HUES48 (cell line): ENCODE data around the gene NUDT5.

Experiments used
- H3K27ac ChIP-seq: one replicate; pipeline ENCODE4 v1.7.0; 2013; ENCODE audit warnings: low read depth, low read length, inconsistent platforms
- H3K27me3 ChIP-seq: 2 replicates; pipeline ENCODE4 v1.6.1; 2013; ENCODE audit warnings: mild to moderate bottlenecking, low read length; ENCODE audit not compliant: control insufficient read depth, insufficient read depth
- H3K36me3 ChIP-seq: 2 replicates; pipeline ENCODE4 v1.6.1; 2013; ENCODE audit warnings: low read length; ENCODE audit not compliant: control insufficient read depth, insufficient read depth
- H3K4me1 ChIP-seq: 2 replicates; pipeline ENCODE4 v1.6.1; 2013; ENCODE audit warnings: mild to moderate bottlenecking, low read length; ENCODE audit not compliant: control insufficient read depth, insufficient read depth
- H3K4me3 ChIP-seq: 2 replicates; pipeline ENCODE4 v1.5.1; 2013; ENCODE audit warnings: mild to moderate bottlenecking, low read depth, low read length
- H3K9ac ChIP-seq: 2 replicates; pipeline ENCODE4 v1.6.1; 2013; ENCODE audit warnings: mild to moderate bottlenecking, low read depth, low read length, moderate library complexity
- H3K9me3 ChIP-seq: 2 replicates; pipeline ENCODE4 v1.6.1; 2013; ENCODE audit warnings: low read length; ENCODE audit not compliant: control insufficient read depth, insufficient read depth

Gene NUDT5

GRCh38 chr10:12225444-12225843 lies 29.8 kb upstream of the NUDT5 start:
- no peak overlapping the region for H3K9ac ChIP-seq
- peaks cover 11% of the 10 kb centered on the region for H3K9me3 ChIP-seq
- no peaks in the 10 kb centered on the region for H3K4me1 ChIP-seq
- H3K27me3 ChIP-seq: no peaks in the 10 kb centered on the region
- no peak overlapping the region for H3K27ac ChIP-seq
- no peak overlapping the region for H3K4me3 ChIP-seq
- peaks cover 61% of the 10 kb centered on the region for H3K36me3 ChIP-seq

- Histone ChIP-seq H3K36me3 (peaks cover 76% of the 10 kb centered on the region), H3K27me3 (no peaks in the 10 kb centered on the region), H3K9ac (no peak overlapping the region), H3K9me3 (peaks cover 11% of the 10 kb centered on the region), H3K4me3 (no peak overlapping the region), H3K27ac (no peak overlapping the region), H3K4me1 (no peaks in the 10 kb centered on the region)
Observed at GRCh38 chr10:12221323-12222298, 25.9 kb upstream of the NUDT5 start.

- Histone ChIP-seq H3K4me3 (no peak overlapping the region), H3K9me3 (no peaks in the 10 kb centered on the region; the same call in 1 of the 2 replicates), H3K9ac (no peak overlapping the region), H3K4me1 (no peaks in the 10 kb centered on the region), H3K27me3 (no peaks in the 10 kb centered on the region), H3K27ac (no peak overlapping the region), H3K36me3 (peaks cover 80% of the 10 kb centered on the region)
Observed at GRCh38 chr10:12218991-12219390, 23.3 kb upstream of the NUDT5 start.

GRCh38 chr10:12214763-12215218 lies 19.1 kb upstream of the NUDT5 start:
- Histone ChIP-seq H3K27me3 (no peaks in the 10 kb centered on the region), H3K27ac (peak overlapping the region; percentile 35), H3K4me3 (no peak overlapping the region), H3K9ac (no peak overlapping the region), H3K4me1 (no peaks in the 10 kb centered on the region), H3K36me3 (peaks cover 89% of the 10 kb centered on the region), H3K9me3 (no peaks in the 10 kb centered on the region)

GRCh38 chr10:12214093-12214492 lies 18.4 kb upstream of the NUDT5 start:
- Histone ChIP-seq H3K9ac (no peak overlapping the region), H3K27ac (peak overlapping the region; percentile 35), H3K4me1 (no peaks in the 10 kb centered on the region), H3K36me3 (peaks cover 91% of the 10 kb centered on the region), H3K4me3 (no peak overlapping the region), H3K9me3 (no peaks in the 10 kb centered on the region), H3K27me3 (no peaks in the 10 kb centered on the region)

- Histone ChIP-seq H3K4me3 (no peak overlapping the region), H3K36me3 (peaks cover 91% of the 10 kb centered on the region), H3K27ac (no peak overlapping the region)
Observed at GRCh38 chr10:12213621-12214020, 17.9 kb upstream of the NUDT5 start.

GRCh38 chr10:12212454-12212853 lies 16.8 kb upstream of the NUDT5 start:
- peaks cover 91% of the 10 kb centered on the region for H3K36me3 ChIP-seq
- no peaks in the 10 kb centered on the region for H3K4me1 ChIP-seq
- no peaks in the 10 kb centered on the region for H3K27me3 ChIP-seq
- H3K27ac ChIP-seq: no peak overlapping the region
- H3K9me3 ChIP-seq: no peaks in the 10 kb centered on the region
- no peak overlapping the region for H3K4me3 ChIP-seq
- H3K9ac ChIP-seq: no peak overlapping the region

More at GRCh38 chr10:12213621-12214020, 17.9 kb upstream of the NUDT5 start:
- H3K4me1 ChIP-seq: no peaks in the 10 kb centered on the region
- no peaks in the 10 kb centered on the region for H3K9me3 ChIP-seq
- H3K27me3 ChIP-seq: no peaks in the 10 kb centered on the region
- no peak overlapping the region for H3K9ac ChIP-seq

- H3K36me3 ChIP-seq: peaks cover 91% of the 10 kb centered on the region
- no peaks in the 10 kb centered on the region for H3K27me3 ChIP-seq
- H3K4me1 ChIP-seq: no peaks in the 10 kb centered on the region
- H3K27ac ChIP-seq: no peak overlapping the region
- H3K9ac ChIP-seq: no peak overlapping the region
- no peak overlapping the region for H3K4me3 ChIP-seq
- H3K9me3 ChIP-seq: no peaks in the 10 kb centered on the region
Observed at GRCh38 chr10:12208460-12208859, 12.8 kb upstream of the NUDT5 start.

- Histone ChIP-seq H3K9ac (no peak overlapping the region), H3K36me3 (peaks cover 91% of the 10 kb centered on the region), H3K27ac (no peak overlapping the region), H3K27me3 (no peaks in the 10 kb centered on the region), H3K4me1 (no peaks in the 10 kb centered on the region), H3K9me3 (no peaks in the 10 kb centered on the region), H3K4me3 (no peak overlapping the region)
Observed at GRCh38 chr10:12207114-12207513, 11.4 kb upstream of the NUDT5 start.

- H3K4me1 ChIP-seq: no peaks in the 10 kb centered on the region
- H3K9me3 ChIP-seq: no peaks in the 10 kb centered on the region
- no peaks in the 10 kb centered on the region for H3K27me3 ChIP-seq
- H3K9ac ChIP-seq: no peak overlapping the region
- no peak overlapping the region for H3K4me3 ChIP-seq
- no peak overlapping the region for H3K27ac ChIP-seq
- H3K36me3 ChIP-seq: peaks cover 90% of the 10 kb centered on the region
Observed at GRCh38 chr10:12205082-12205481, 9.4 kb upstream of the NUDT5 start.

GRCh38 chr10:12202226-12202625 lies 6.5 kb upstream of the NUDT5 start:
- Histone ChIP-seq H3K9me3 (no peaks in the 10 kb centered on the region), H3K9ac (no peak overlapping the region), H3K27ac (no peak overlapping the region), H3K36me3 (peaks cover 78% of the 10 kb centered on the region), H3K4me3 (no peak overlapping the region), H3K4me1 (no peaks in the 10 kb centered on the region), H3K27me3 (no peaks in the 10 kb centered on the region)
